HUES64 (cell line): ENCODE results near the gene SHC4.
"Not testable (repeated sequence)": the region's sequence is repeated elsewhere in the genome, so short reads cannot be mapped to it uniquely, and the experiment has no call there.

Experiments
- H3K27ac ChIP-seq: 2 replicates; pipeline ENCODE4 v1.7.0; 2013; ENCODE audit warnings: low read depth, low read length, inconsistent platforms
- H3K27me3 ChIP-seq: 2 replicates; pipeline ENCODE4 v1.6.1; 2013; ENCODE audit warnings: mild to moderate bottlenecking, low read length; ENCODE audit not compliant: insufficient read depth
- H3K36me3 ChIP-seq: 2 replicates; pipeline ENCODE4 v1.6.1; 2013; ENCODE audit warnings: mild to moderate bottlenecking, low read length; ENCODE audit not compliant: insufficient read depth
- H3K4me1 ChIP-seq: 2 replicates; pipeline ENCODE4 v1.6.1; 2013; ENCODE audit warnings: mild to moderate bottlenecking, low read length, moderate library complexity; ENCODE audit not compliant: insufficient read depth
- H3K4me3 ChIP-seq: 2 replicates; pipeline ENCODE4 v1.5.1; 2013; ENCODE audit warnings: mild to moderate bottlenecking, low read length, moderate library complexity
- H3K9ac ChIP-seq: 2 replicates; pipeline ENCODE4 v1.6.1; 2013; ENCODE audit warnings: mild to moderate bottlenecking, low read depth, low read length
- H3K9me3 ChIP-seq: 2 replicates; pipeline ENCODE4 v1.6.1; 2013; ENCODE audit warnings: low read depth, low read length; ENCODE audit not compliant: insufficient read depth
- WGBS: fragments of 150-250, 120-280 bp; methylation state at CpG from one replicate; pipeline ENCODE4 v1.1.7; 2013; ENCODE audit warnings: missing lambda C conversion rate; 5-methylcytosine and 5-hydroxymethylcytosine counted together

SHC4 gene

GRCh38 chr15:48922046-48922445 is 41.7 kb downstream of the SHC4 start:
- H3K9ac ChIP-seq, result no peak overlapping the region
- WGBS, result 84% methylated on average over 2 of the region's 2 CpGs
- H3K27me3 ChIP-seq, result no peaks in the 10 kb centered on the region
- H3K4me1 ChIP-seq, result no peaks in the 10 kb centered on the region
- no peaks in the 10 kb centered on the region for H3K36me3 ChIP-seq
- no peak overlapping the region for H3K27ac ChIP-seq
- H3K4me3 ChIP-seq, result no peak overlapping the region
- H3K9me3 ChIP-seq, result no peaks in the 10 kb centered on the region

- WGBS, result 89% methylated on average over 3 of the region's 3 CpGs
- no peak overlapping the region for H3K27ac ChIP-seq
- no peaks in the 10 kb centered on the region for H3K36me3 ChIP-seq
- H3K27me3 ChIP-seq, result no peaks in the 10 kb centered on the region
- no peak overlapping the region for H3K4me3 ChIP-seq
- H3K9ac ChIP-seq, result no peak overlapping the region
- no peaks in the 10 kb centered on the region for H3K9me3 ChIP-seq
- H3K4me1 ChIP-seq, result no peaks in the 10 kb centered on the region
Measured at GRCh38 chr15:48916721-48917120, 47.0 kb downstream of the SHC4 start.

GRCh38 chr15:48915861-48916260 is 47.9 kb downstream of the SHC4 start:
- Histone ChIP-seq H3K27me3 (no peaks in the 10 kb centered on the region), H3K9ac (no peak overlapping the region), H3K4me3 (no peak overlapping the region), H3K36me3 (no peaks in the 10 kb centered on the region), H3K27ac (no peak overlapping the region), H3K9me3 (no peaks in the 10 kb centered on the region), H3K4me1 (no peaks in the 10 kb centered on the region)
- WGBS, result 87% methylated on average over 3 of the region's 3 CpGs

- no peaks in the 10 kb centered on the region for H3K36me3 ChIP-seq
- no peak overlapping the region for H3K9ac ChIP-seq
- no peaks in the 10 kb centered on the region for H3K4me1 ChIP-seq
- H3K27ac ChIP-seq, result no peak overlapping the region
- no peak overlapping the region for H3K4me3 ChIP-seq
- no peaks in the 10 kb centered on the region for H3K9me3 ChIP-seq
- no peaks in the 10 kb centered on the region for H3K27me3 ChIP-seq
- 95% methylated on average over 2 of the region's 3 CpGs for WGBS
Measured at GRCh38 chr15:48914717-48915116, 49.0 kb downstream of the SHC4 start.

GRCh38 chr15:48913141-48913540 is 50.6 kb downstream of the SHC4 start:
- WGBS, result 96% methylated on average over 4 of the region's 4 CpGs
- Histone ChIP-seq H3K9me3 (no peaks in the 10 kb centered on the region), H3K4me3 (no peak overlapping the region), H3K27ac (no peak overlapping the region), H3K27me3 (no peaks in the 10 kb centered on the region), H3K4me1 (no peaks in the 10 kb centered on the region), H3K9ac (no peak overlapping the region), H3K36me3 (no peaks in the 10 kb centered on the region)

GRCh38 chr15:48910554-48910953 is 53.2 kb downstream of the SHC4 start:
- H3K4me3 ChIP-seq, H3K36me3 ChIP-seq, H3K4me1 ChIP-seq, H3K27me3 ChIP-seq, H3K9ac ChIP-seq, H3K9me3 ChIP-seq, H3K27ac ChIP-seq: not testable (repeated sequence)
- 85% methylated on average over 2 of the region's 2 CpGs for WGBS

- not testable (repeated sequence) for H3K4me1 ChIP-seq, H3K27me3 ChIP-seq, H3K36me3 ChIP-seq, H3K27ac ChIP-seq, H3K9ac ChIP-seq, H3K4me3 ChIP-seq, H3K9me3 ChIP-seq
- WGBS, result 95% methylated on average over 2 of the region's 2 CpGs
Measured at GRCh38 chr15:48909313-48909712, 54.4 kb downstream of the SHC4 start.

GRCh38 chr15:48905847-48906246 is 57.9 kb downstream of the SHC4 start:
- Histone ChIP-seq H3K36me3 (no peaks in the 10 kb centered on the region), H3K9ac (no peak overlapping the region), H3K27ac (no peak overlapping the region), H3K4me1 (no peaks in the 10 kb centered on the region), H3K27me3 (no peaks in the 10 kb centered on the region), H3K4me3 (no peak overlapping the region), H3K9me3 (no peaks in the 10 kb centered on the region)
- WGBS, result 92% methylated on average over 1 of the region's 1 CpG

- H3K4me1 ChIP-seq, result no peaks in the 10 kb centered on the region
- H3K9ac ChIP-seq, result no peak overlapping the region
- no peaks in the 10 kb centered on the region for H3K36me3 ChIP-seq
- H3K9me3 ChIP-seq, result no peaks in the 10 kb centered on the region
- H3K27ac ChIP-seq, result no peak overlapping the region
- no peak overlapping the region for H3K4me3 ChIP-seq
- no peaks in the 10 kb centered on the region for H3K27me3 ChIP-seq
Measured at GRCh38 chr15:48905216-48905615, 58.5 kb downstream of the SHC4 start.

GRCh38 chr15:48904758-48905157 is 59.0 kb downstream of the SHC4 start:
- Histone ChIP-seq H3K27ac (no peak overlapping the region), H3K9ac (no peak overlapping the region), H3K4me3 (no peak overlapping the region), H3K4me1 (no peaks in the 10 kb centered on the region), H3K9me3 (no peaks in the 10 kb centered on the region), H3K27me3 (no peaks in the 10 kb centered on the region), H3K36me3 (no peaks in the 10 kb centered on the region)
- WGBS, result 85% methylated on average over 4 of the region's 4 CpGs

GRCh38 chr15:48899793-48900192 is 63.9 kb downstream of the SHC4 start:
- Histone ChIP-seq H3K4me1 (peaks cover 17% of the 10 kb centered on the region), H3K27ac (no peak overlapping the region), H3K9ac (no peak overlapping the region), H3K27me3 (no peaks in the 10 kb centered on the region), H3K36me3 (no peaks in the 10 kb centered on the region), H3K4me3 (no peak overlapping the region), H3K9me3 (no peaks in the 10 kb centered on the region)
- 95% methylated on average over 3 of the region's 4 CpGs for WGBS

- Histone ChIP-seq H3K9me3 (no peaks in the 10 kb centered on the region), H3K4me3 (no peak overlapping the region), H3K27me3 (no peaks in the 10 kb centered on the region), H3K36me3 (no peaks in the 10 kb centered on the region), H3K9ac (no peak overlapping the region), H3K27ac (no peak overlapping the region), H3K4me1 (peaks cover 17% of the 10 kb centered on the region)
- 90% methylated on average over 2 of the region's 2 CpGs for WGBS
Measured at GRCh38 chr15:48898446-48898845, 65.3 kb downstream of the SHC4 start.
